Uterus (tissue), 2 donors: ENCODE measurements around the gene NEK9.

Source experiments
- CTCF ChIP-seq, 4 experiments: fragments of 200-600 bp in 2 of 4; fragments of 450-650 bp in 2 of 4; sonication (generic) in 2 of 4; IDR thresholded peaks; one replicate each; pipeline ENCODE4 v1.5.1; 2016 to 2019; ENCODE audit warnings: antibody characterized with exemption in 4 of 4, mild to moderate bottlenecking in 2 of 4, moderate library complexity in 1 of 4
- POLR2A ChIP-seq, 2 donors: fragments of 450-650 bp; IDR thresholded peaks; one replicate each; pipeline ENCODE4 v1.6.1; 2016; ENCODE audit warnings: antibody characterized with exemption in 2 of 2, mild to moderate bottlenecking in 1 of 2, moderate library complexity in 1 of 2

- TF ChIP-seq POLR2A (IDR thresholded peaks at IDR 0.05) (no peak), CTCF (IDR thresholded peaks at IDR 0.05) (no peak)
These were observed 6.7 kb upstream of the NEK9 start for GRCh38 chr14:75133597-75133996.
